ENCODE data around the gene ARHGAP26.

ARHGAP26 gene

DNA sequence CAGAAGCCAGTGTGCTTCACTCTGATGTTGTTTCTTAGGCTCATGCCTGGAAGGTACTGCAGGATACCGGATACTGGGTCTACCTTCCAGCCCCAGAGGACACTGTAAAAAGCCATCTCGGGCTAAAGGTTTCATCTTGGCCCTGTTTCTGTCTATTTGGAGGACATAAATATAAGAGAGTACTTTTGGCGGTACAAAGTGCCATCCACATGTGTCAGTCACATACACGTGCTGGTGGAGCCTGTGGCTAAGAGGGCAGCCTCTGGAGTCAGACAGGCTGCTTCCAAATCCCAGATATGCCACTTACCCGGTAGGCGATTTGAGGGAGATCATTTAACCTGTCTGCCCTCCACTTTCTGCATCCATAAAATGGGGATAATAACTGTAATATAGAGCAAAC, 472.9 kb downstream of the ARHGAP26 start:
- no peak overlapping the region for H3K9ac ChIP-seq (ENCODE audit: insufficient read length, low read depth)

DNA sequence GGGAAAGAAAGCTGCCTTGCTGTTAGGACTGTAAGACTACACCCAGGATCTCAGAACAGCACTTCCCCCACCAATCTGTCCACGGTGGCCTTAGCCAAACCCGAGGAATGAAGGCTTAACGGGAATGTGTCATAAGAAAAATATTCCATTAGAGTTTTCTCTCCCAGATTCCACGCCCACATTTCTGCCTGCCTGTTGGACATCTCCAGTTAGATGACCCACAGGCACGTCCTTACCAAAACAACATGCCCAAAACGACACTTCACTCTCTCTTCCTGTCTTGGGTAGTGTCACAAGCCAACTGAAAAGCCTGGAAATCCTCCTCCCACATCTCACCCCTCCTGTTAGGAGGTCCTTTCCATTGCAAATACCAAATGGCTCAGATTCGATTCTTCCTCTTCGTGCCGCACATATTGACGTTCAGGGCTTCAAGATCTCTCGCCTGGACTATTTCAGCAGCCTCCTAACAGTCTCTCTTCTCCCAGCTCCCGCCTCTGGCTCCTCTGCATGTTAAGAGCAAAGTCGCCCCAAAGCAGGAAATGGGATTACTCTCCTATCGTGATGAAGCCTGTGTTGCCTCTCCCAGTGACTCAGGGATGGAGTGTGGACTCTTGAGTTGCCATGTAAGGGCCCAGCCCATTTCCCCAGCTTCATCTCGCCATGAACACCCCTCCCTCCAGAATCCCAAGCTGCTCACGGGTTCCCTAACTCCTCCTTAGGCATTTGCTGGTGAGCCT, 474.0 kb downstream of the ARHGAP26 start:
- no peak overlapping the region for H3K4me3 ChIP-seq (ENCODE audit: insufficient read length, low read depth)

More for the DNA sequence above, 472.9 kb downstream of the ARHGAP26 start:
- Histone ChIP-seq H3K36me3 (ENCODE audit: insufficient read depth, insufficient read length, low read length) (no peaks in the 10 kb centered on the region), H3K4me3 (ENCODE audit: insufficient read length, low read depth) (no peak overlapping the region), H3K4me1 (ENCODE audit: insufficient read depth, insufficient read length) (peaks cover 2% of the 10 kb centered on the region), H3K9me3 (ENCODE audit: insufficient read depth, low read length) (no peaks in the 10 kb centered on the region; the same call in 1 of the 2 replicates), H3K27me3 (ENCODE audit: insufficient read depth, insufficient read length) (no peaks in the 10 kb centered on the region)
- TF ChIP-seq ZNF274 (IDR thresholded peaks at IDR 0.05; ENCODE audit: low read depth, low read length): no peak
- no peak for TF ChIP-seq YY1 (IDR thresholded peaks at IDR 0.05; ENCODE audit: insufficient read depth, insufficient read length)
- no peak for TF ChIP-seq SUZ12 (IDR thresholded peaks at IDR 0.05; ENCODE audit: extremely low read depth, insufficient read depth, insufficient read length)
- no peak for DNase-seq (ENCODE audit: low read depth, low spot score)

DNA sequence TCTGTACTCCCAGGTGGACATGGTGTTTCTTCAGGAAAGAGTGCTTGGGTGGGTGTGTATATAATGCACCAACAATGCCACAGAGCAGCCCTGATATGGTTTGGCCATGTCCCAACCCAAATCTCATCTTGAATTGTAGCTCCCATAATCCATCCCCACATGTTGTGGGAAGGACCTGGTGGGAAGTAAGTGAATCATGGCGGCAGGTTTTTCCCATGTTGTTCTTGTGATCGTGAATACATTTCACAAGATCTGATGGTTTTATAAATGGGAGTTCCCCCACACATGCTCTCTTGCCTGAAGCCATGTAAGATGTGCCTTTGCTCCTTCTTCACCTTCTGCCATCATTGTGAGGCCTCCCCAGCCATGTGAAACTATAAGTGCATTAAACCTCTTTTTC, 474.8 kb downstream of the ARHGAP26 start:
- Histone ChIP-seq H3K36me3 (ENCODE audit: insufficient read depth, insufficient read length, low read length) (no peaks in the 10 kb centered on the region), H3K9me3 (ENCODE audit: insufficient read depth, low read length) (no peaks in the 10 kb centered on the region; the same call in 1 of the 2 replicates), H3K27me3 (ENCODE audit: insufficient read depth, insufficient read length) (no peaks in the 10 kb centered on the region), H3K4me1 (ENCODE audit: insufficient read depth, insufficient read length) (no peaks in the 10 kb centered on the region), H3K4me3 (ENCODE audit: insufficient read length, low read depth) (no peak overlapping the region), H3K9ac (ENCODE audit: insufficient read length, low read depth) (no peak overlapping the region)
- no peak for TF ChIP-seq SUZ12 (IDR thresholded peaks at IDR 0.05; ENCODE audit: extremely low read depth, insufficient read depth, insufficient read length)
- no peak for TF ChIP-seq YY1 (IDR thresholded peaks at IDR 0.05; ENCODE audit: insufficient read depth, insufficient read length)
- TF ChIP-seq ZNF274 (IDR thresholded peaks at IDR 0.05; ENCODE audit: low read depth, low read length): no peak
- DNase-seq (ENCODE audit: low read depth, low spot score): no peak

More for the DNA sequence above, 474.0 kb downstream of the ARHGAP26 start:
- Histone ChIP-seq H3K27me3 (ENCODE audit: insufficient read depth, insufficient read length) (no peaks in the 10 kb centered on the region), H3K36me3 (ENCODE audit: insufficient read depth, insufficient read length, low read length) (no peaks in the 10 kb centered on the region), H3K9me3 (ENCODE audit: insufficient read depth, low read length) (no peaks in the 10 kb centered on the region; the same call in 1 of the 2 replicates), H3K4me1 (ENCODE audit: insufficient read depth, insufficient read length) (peaks cover 2% of the 10 kb centered on the region), H3K9ac (ENCODE audit: insufficient read length, low read depth) (no peak overlapping the region)
- TF ChIP-seq YY1 (IDR thresholded peaks at IDR 0.05; ENCODE audit: insufficient read depth, insufficient read length): no peak
- TF ChIP-seq ZNF274 (IDR thresholded peaks at IDR 0.05; ENCODE audit: low read depth, low read length): no peak
- no peak for TF ChIP-seq SUZ12 (IDR thresholded peaks at IDR 0.05; ENCODE audit: extremely low read depth, insufficient read depth, insufficient read length)
- no peak for DNase-seq (ENCODE audit: low read depth, low spot score)

DNA sequence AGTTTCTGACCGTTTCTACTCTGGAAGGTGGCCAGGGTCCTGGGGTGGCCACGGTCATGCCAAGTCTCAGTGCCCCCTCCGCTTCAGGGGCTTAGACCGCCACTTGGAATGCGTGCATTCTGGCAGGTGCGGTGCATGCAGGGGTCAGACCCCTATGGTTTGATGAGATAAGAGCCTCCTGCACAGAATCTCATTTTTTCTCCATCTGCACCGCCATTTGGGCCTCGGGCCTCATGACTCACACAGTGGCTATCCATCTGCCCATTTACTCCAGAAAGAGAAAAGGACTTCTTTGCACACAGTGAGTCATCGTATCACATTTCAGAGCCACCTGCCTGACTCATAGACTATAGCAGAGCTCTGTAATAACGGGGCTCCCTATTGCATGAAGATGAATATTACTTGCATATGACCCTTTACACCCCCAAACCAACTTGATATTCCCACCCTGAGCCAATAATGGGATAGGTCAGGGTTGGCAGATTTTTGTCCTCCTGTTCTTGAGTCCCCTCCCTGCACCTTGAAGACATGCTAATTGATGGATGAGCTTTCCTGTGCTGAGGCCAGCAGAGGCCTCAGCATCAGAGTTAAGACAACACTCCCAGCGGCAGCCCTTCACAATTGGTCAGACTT, 475.9 kb downstream of the ARHGAP26 start:
- H3K9ac ChIP-seq (ENCODE audit: insufficient read length, low read depth): no peak overlapping the region
- DNase-seq (ENCODE audit: low read depth, low spot score): no peak

DNA sequence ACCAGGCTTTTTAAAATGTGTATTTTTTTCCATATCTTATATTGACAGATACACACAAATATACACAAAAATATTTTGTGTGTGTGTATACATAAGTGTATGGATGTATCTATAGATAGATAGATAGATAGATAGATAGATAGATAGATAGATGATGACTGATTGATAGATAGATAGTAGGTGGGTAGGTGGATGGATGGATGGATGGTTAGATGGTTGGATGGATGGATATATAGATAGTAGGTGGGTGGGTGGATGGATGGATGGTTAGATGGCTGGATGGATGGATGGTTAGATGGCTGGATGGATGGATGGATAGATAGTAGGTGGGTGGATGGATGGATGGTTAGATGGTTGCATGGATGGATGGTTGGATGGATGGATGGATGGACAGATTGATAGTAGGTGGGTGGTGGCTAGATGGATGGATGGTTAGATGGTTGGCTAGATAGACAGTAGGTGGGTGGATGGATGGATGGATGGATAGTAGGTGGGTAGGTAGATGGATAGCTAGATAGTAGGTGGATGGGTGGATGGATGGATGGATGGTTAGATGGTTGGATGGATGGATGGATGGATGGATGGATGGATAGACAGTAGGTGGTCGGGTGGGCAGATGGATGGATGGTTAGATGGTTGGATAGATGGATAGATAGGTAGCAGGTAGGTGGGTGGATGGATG, 477.1 kb downstream of the ARHGAP26 start:
- TF ChIP-seq ZNF274 (IDR thresholded peaks at IDR 0.05; ENCODE audit: low read depth, low read length): no peak
- no peak for TF ChIP-seq YY1 (IDR thresholded peaks at IDR 0.05; ENCODE audit: insufficient read depth, insufficient read length)
- TF ChIP-seq SUZ12 (IDR thresholded peaks at IDR 0.05; ENCODE audit: extremely low read depth, insufficient read depth, insufficient read length): no peak
- DNase-seq (ENCODE audit: low read depth, low spot score): no peak
- no peak overlapping the region for H3K9ac ChIP-seq (ENCODE audit: insufficient read length, low read depth)
- H3K9me3 ChIP-seq (ENCODE audit: insufficient read depth, low read length): no peaks in the 10 kb centered on the region; the same call in 1 of the 2 replicates
- no peak overlapping the region for H3K4me3 ChIP-seq (ENCODE audit: insufficient read length, low read depth)
- H3K4me1 ChIP-seq (ENCODE audit: insufficient read depth, insufficient read length): no peaks in the 10 kb centered on the region
- H3K27me3 ChIP-seq (ENCODE audit: insufficient read depth, insufficient read length): no peaks in the 10 kb centered on the region
- H3K36me3 ChIP-seq (ENCODE audit: insufficient read depth, insufficient read length, low read length): no peaks in the 10 kb centered on the region

More for the DNA sequence above, 475.9 kb downstream of the ARHGAP26 start:
- no peaks in the 10 kb centered on the region for H3K27me3 ChIP-seq (ENCODE audit: insufficient read depth, insufficient read length)
- H3K9me3 ChIP-seq (ENCODE audit: insufficient read depth, low read length): no peaks in the 10 kb centered on the region; the same call in 1 of the 2 replicates
- no peaks in the 10 kb centered on the region for H3K36me3 ChIP-seq (ENCODE audit: insufficient read depth, insufficient read length, low read length)
- no peaks in the 10 kb centered on the region for H3K4me1 ChIP-seq (ENCODE audit: insufficient read depth, insufficient read length)
- no peak overlapping the region for H3K4me3 ChIP-seq (ENCODE audit: insufficient read length, low read depth)
- TF ChIP-seq SUZ12 (IDR thresholded peaks at IDR 0.05; ENCODE audit: extremely low read depth, insufficient read depth, insufficient read length): no peak
- no peak for TF ChIP-seq ZNF274 (IDR thresholded peaks at IDR 0.05; ENCODE audit: low read depth, low read length)
- no peak for TF ChIP-seq YY1 (IDR thresholded peaks at IDR 0.05; ENCODE audit: insufficient read depth, insufficient read length)

DNA sequence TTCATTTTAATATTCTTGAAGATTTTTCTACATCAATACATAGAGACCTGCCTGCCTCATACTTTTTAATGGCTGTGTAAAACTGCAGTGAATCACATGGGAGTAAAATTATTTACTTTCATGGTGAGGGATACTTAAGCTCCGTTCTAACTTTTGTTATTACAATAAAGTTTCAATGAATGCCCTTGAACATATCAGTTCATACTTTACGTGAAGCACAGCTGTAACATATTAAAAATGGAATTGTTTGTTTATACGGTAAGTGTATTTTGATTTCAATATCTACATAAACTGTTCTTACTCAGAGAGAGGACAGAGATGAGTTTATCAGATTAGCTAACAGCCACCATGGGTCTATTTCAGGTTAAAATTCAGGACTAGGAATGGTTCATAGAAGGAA, 478.2 kb downstream of the ARHGAP26 start:
- Histone ChIP-seq H3K9ac (ENCODE audit: insufficient read length, low read depth) (no peak overlapping the region), H3K27me3 (ENCODE audit: insufficient read depth, insufficient read length) (no peaks in the 10 kb centered on the region), H3K9me3 (ENCODE audit: insufficient read depth, low read length) (no peaks in the 10 kb centered on the region; the same call in 1 of the 2 replicates), H3K4me1 (ENCODE audit: insufficient read depth, insufficient read length) (no peaks in the 10 kb centered on the region), H3K4me3 (ENCODE audit: insufficient read length, low read depth) (no peak overlapping the region), H3K36me3 (ENCODE audit: insufficient read depth, insufficient read length, low read length) (no peaks in the 10 kb centered on the region)
- no peak for DNase-seq (ENCODE audit: low read depth, low spot score)
- TF ChIP-seq ZNF274 (IDR thresholded peaks at IDR 0.05; ENCODE audit: low read depth, low read length) (no peak), YY1 (IDR thresholded peaks at IDR 0.05; ENCODE audit: insufficient read depth, insufficient read length) (no peak), SUZ12 (IDR thresholded peaks at IDR 0.05; ENCODE audit: extremely low read depth, insufficient read depth, insufficient read length) (no peak)

All from NT2/D1 (cell line).